ENCODE measurements around the gene ZBTB20.

ZBTB20 gene

GRCh38 chr3:114626751-114627150 lies 520.3 kb downstream of the ZBTB20 start:
- no peaks in the 10 kb centered on the region for H3K9me3 ChIP-seq (ENCODE audit: control insufficient read depth in 5 of 5, low read length in 5 of 5)
- no peak overlapping the region for H3K4me3 ChIP-seq (ENCODE audit: low read depth in 1 of 5, low read length in 5 of 5)
- H3K36me3 ChIP-seq (ENCODE audit: control insufficient read depth in 5 of 5, insufficient read depth in 5 of 5, low read length in 5 of 5), result peaks cover 0 to 3% (median 0%) of the 10 kb centered on the region in 5 donors
- H3K9ac ChIP-seq (ENCODE audit: low read length in 5 of 5), result peak overlapping the region in 1 of 5 donors; percentile 29
- no peaks in the 10 kb centered on the region for H3K27me3 ChIP-seq (ENCODE audit: control insufficient read depth in 5 of 5, insufficient read depth in 4 of 5, low read length in 5 of 5)
- peaks cover 0 to 60% (median 57%) of the 10 kb centered on the region in 5 donors for H3K4me1 ChIP-seq (ENCODE audit: control insufficient read depth in 5 of 5, insufficient read depth in 5 of 5, low read length in 5 of 5)
- H3K27ac ChIP-seq (ENCODE audit: low read depth, low read length), result peak overlapping the region; percentile 99

GRCh38 chr3:114624571-114625181 lies 522.4 kb downstream of the ZBTB20 start:
- H3K36me3 ChIP-seq (ENCODE audit: control insufficient read depth in 5 of 5, insufficient read depth in 5 of 5, low read length in 5 of 5), result no peaks in the 10 kb centered on the region
- H3K27me3 ChIP-seq (ENCODE audit: control insufficient read depth in 5 of 5, insufficient read depth in 4 of 5, low read length in 5 of 5), result no peaks in the 10 kb centered on the region
- peaks cover 0 to 60% (median 52%) of the 10 kb centered on the region in 5 donors for H3K4me1 ChIP-seq (ENCODE audit: control insufficient read depth in 5 of 5, insufficient read depth in 5 of 5, low read length in 5 of 5)
- peak overlapping the region; percentile 29 to 86 (median 82) for H3K9ac ChIP-seq (ENCODE audit: low read length in 5 of 5)
- H3K4me3 ChIP-seq (ENCODE audit: low read depth in 1 of 5, low read length in 5 of 5), result peak overlapping the region; percentile 61 to 74 (median 70)
- no peaks in the 10 kb centered on the region for H3K9me3 ChIP-seq (ENCODE audit: control insufficient read depth in 5 of 5, low read length in 5 of 5)
- H3K27ac ChIP-seq (ENCODE audit: low read depth, low read length), result peak overlapping the region; percentile 99

GRCh38 chr3:114624047-114624445 lies 523.0 kb downstream of the ZBTB20 start:
- Histone ChIP-seq H3K9ac (ENCODE audit: low read length in 5 of 5) (peak overlapping the region; percentile 16 to 86 (median 82)), H3K9me3 (ENCODE audit: control insufficient read depth in 5 of 5, low read length in 5 of 5) (no peaks in the 10 kb centered on the region), H3K27ac (ENCODE audit: low read depth, low read length) (peak overlapping the region; percentile 99), H3K27me3 (ENCODE audit: control insufficient read depth in 5 of 5, insufficient read depth in 4 of 5, low read length in 5 of 5) (no peaks in the 10 kb centered on the region), H3K4me3 (ENCODE audit: low read depth in 1 of 5, low read length in 5 of 5) (peak overlapping the region; percentile 61 to 74 (median 70)), H3K36me3 (ENCODE audit: control insufficient read depth in 5 of 5, insufficient read depth in 5 of 5, low read length in 5 of 5) (no peaks in the 10 kb centered on the region), H3K4me1 (ENCODE audit: control insufficient read depth in 5 of 5, insufficient read depth in 5 of 5, low read length in 5 of 5) (peaks cover 0 to 60% (median 52%) of the 10 kb centered on the region in 5 donors)

- Histone ChIP-seq H3K36me3 (ENCODE audit: control insufficient read depth in 5 of 5, insufficient read depth in 5 of 5, low read length in 5 of 5) (no peaks in the 10 kb centered on the region), H3K27ac (ENCODE audit: low read depth, low read length) (peak overlapping the region; percentile 99), H3K9ac (ENCODE audit: low read length in 5 of 5) (peak overlapping the region; percentile 19 to 86 (median 82)), H3K27me3 (ENCODE audit: control insufficient read depth in 5 of 5, insufficient read depth in 4 of 5, low read length in 5 of 5) (no peaks in the 10 kb centered on the region), H3K4me1 (ENCODE audit: control insufficient read depth in 5 of 5, insufficient read depth in 5 of 5, low read length in 5 of 5) (peaks cover 0 to 57% (median 50%) of the 10 kb centered on the region in 5 donors), H3K9me3 (ENCODE audit: control insufficient read depth in 5 of 5, low read length in 5 of 5) (no peaks in the 10 kb centered on the region), H3K4me3 (ENCODE audit: low read depth in 1 of 5, low read length in 5 of 5) (peak overlapping the region; percentile 45 to 74 (median 70))
These were observed 523.6 kb downstream of the ZBTB20 start for GRCh38 chr3:114623420-114624046.

- Histone ChIP-seq H3K27ac (ENCODE audit: low read depth, low read length) (peak overlapping the region; percentile 99), H3K9me3 (ENCODE audit: control insufficient read depth in 5 of 5, low read length in 5 of 5) (no peaks in the 10 kb centered on the region), H3K4me3 (ENCODE audit: low read depth in 1 of 5, low read length in 5 of 5) (no peak overlapping the region), H3K27me3 (ENCODE audit: control insufficient read depth in 5 of 5, insufficient read depth in 4 of 5, low read length in 5 of 5) (no peaks in the 10 kb centered on the region), H3K36me3 (ENCODE audit: control insufficient read depth in 5 of 5, insufficient read depth in 5 of 5, low read length in 5 of 5) (no peaks in the 10 kb centered on the region), H3K4me1 (ENCODE audit: control insufficient read depth in 5 of 5, insufficient read depth in 5 of 5, low read length in 5 of 5) (peaks cover 0 to 42% (median 39%) of the 10 kb centered on the region in 5 donors), H3K9ac (ENCODE audit: low read length in 5 of 5) (no peak overlapping the region)
These were observed 525.1 kb downstream of the ZBTB20 start for GRCh38 chr3:114622001-114622400.

GRCh38 chr3:114619771-114620170 lies 527.3 kb downstream of the ZBTB20 start:
- Histone ChIP-seq H3K27me3 (ENCODE audit: control insufficient read depth in 5 of 5, insufficient read depth in 4 of 5, low read length in 5 of 5) (no peaks in the 10 kb centered on the region), H3K36me3 (ENCODE audit: control insufficient read depth in 5 of 5, insufficient read depth in 5 of 5, low read length in 5 of 5) (no peaks in the 10 kb centered on the region), H3K4me1 (ENCODE audit: control insufficient read depth in 5 of 5, insufficient read depth in 5 of 5, low read length in 5 of 5) (peaks cover 0 to 27% (median 21%) of the 10 kb centered on the region in 5 donors), H3K27ac (ENCODE audit: low read depth, low read length) (no peak overlapping the region), H3K4me3 (ENCODE audit: low read depth in 1 of 5, low read length in 5 of 5) (no peak overlapping the region), H3K9me3 (ENCODE audit: control insufficient read depth in 5 of 5, low read length in 5 of 5) (no peaks in the 10 kb centered on the region), H3K9ac (ENCODE audit: low read length in 5 of 5) (no peak overlapping the region)

- peaks cover 0 to 6% (median 3%) of the 10 kb centered on the region in 5 donors for H3K4me1 ChIP-seq (ENCODE audit: control insufficient read depth in 5 of 5, insufficient read depth in 5 of 5, low read length in 5 of 5)
- no peaks in the 10 kb centered on the region for H3K27me3 ChIP-seq (ENCODE audit: control insufficient read depth in 5 of 5, insufficient read depth in 4 of 5, low read length in 5 of 5)
- H3K36me3 ChIP-seq (ENCODE audit: control insufficient read depth in 5 of 5, insufficient read depth in 5 of 5, low read length in 5 of 5), result no peaks in the 10 kb centered on the region
These were observed 531.5 kb downstream of the ZBTB20 start for GRCh38 chr3:114615523-114616085.

GRCh38 chr3:114609973-114610630 lies 537.0 kb downstream of the ZBTB20 start:
- Histone ChIP-seq H3K9me3 (ENCODE audit: control insufficient read depth in 5 of 5, low read length in 5 of 5) (no peaks in the 10 kb centered on the region), H3K4me1 (ENCODE audit: control insufficient read depth in 5 of 5, insufficient read depth in 5 of 5, low read length in 5 of 5) (peaks cover 0 to 17% (median 5%) of the 10 kb centered on the region in 5 donors), H3K4me3 (ENCODE audit: low read depth in 1 of 5, low read length in 5 of 5) (no peak overlapping the region), H3K27me3 (ENCODE audit: control insufficient read depth in 5 of 5, insufficient read depth in 4 of 5, low read length in 5 of 5) (no peaks in the 10 kb centered on the region), H3K36me3 (ENCODE audit: control insufficient read depth in 5 of 5, insufficient read depth in 5 of 5, low read length in 5 of 5) (no peaks in the 10 kb centered on the region), H3K9ac (ENCODE audit: low read length in 5 of 5) (no peak overlapping the region), H3K27ac (ENCODE audit: low read depth, low read length) (no peak overlapping the region)

More at GRCh38 chr3:114615523-114616085, 531.5 kb downstream of the ZBTB20 start:
- Histone ChIP-seq H3K4me3 (ENCODE audit: low read depth in 1 of 5, low read length in 5 of 5) (no peak overlapping the region), H3K27ac (ENCODE audit: low read depth, low read length) (no peak overlapping the region), H3K9me3 (ENCODE audit: control insufficient read depth in 5 of 5, low read length in 5 of 5) (no peaks in the 10 kb centered on the region), H3K9ac (ENCODE audit: low read length in 5 of 5) (no peak overlapping the region)

GRCh38 chr3:114608293-114608692 lies 538.8 kb downstream of the ZBTB20 start:
- Histone ChIP-seq H3K9me3 (ENCODE audit: control insufficient read depth in 5 of 5, low read length in 5 of 5) (no peaks in the 10 kb centered on the region), H3K4me3 (ENCODE audit: low read depth in 1 of 5, low read length in 5 of 5) (no peak overlapping the region), H3K27ac (ENCODE audit: low read depth, low read length) (no peak overlapping the region), H3K9ac (ENCODE audit: low read length in 5 of 5) (no peak overlapping the region), H3K27me3 (ENCODE audit: control insufficient read depth in 5 of 5, insufficient read depth in 4 of 5, low read length in 5 of 5) (no peaks in the 10 kb centered on the region), H3K4me1 (ENCODE audit: control insufficient read depth in 5 of 5, insufficient read depth in 5 of 5, low read length in 5 of 5) (peaks cover 0 to 17% (median 5%) of the 10 kb centered on the region in 5 donors), H3K36me3 (ENCODE audit: control insufficient read depth in 5 of 5, insufficient read depth in 5 of 5, low read length in 5 of 5) (no peaks in the 10 kb centered on the region)

GRCh38 chr3:114606336-114606735 lies 540.8 kb downstream of the ZBTB20 start:
- H3K36me3 ChIP-seq (ENCODE audit: control insufficient read depth in 5 of 5, insufficient read depth in 5 of 5, low read length in 5 of 5), result no peaks in the 10 kb centered on the region
- peaks cover 0 to 17% (median 5%) of the 10 kb centered on the region in 5 donors for H3K4me1 ChIP-seq (ENCODE audit: control insufficient read depth in 5 of 5, insufficient read depth in 5 of 5, low read length in 5 of 5)
- H3K4me3 ChIP-seq (ENCODE audit: low read depth in 1 of 5, low read length in 5 of 5), result no peak overlapping the region
- H3K27me3 ChIP-seq (ENCODE audit: control insufficient read depth in 5 of 5, insufficient read depth in 4 of 5, low read length in 5 of 5), result no peaks in the 10 kb centered on the region
- H3K9ac ChIP-seq (ENCODE audit: low read length in 5 of 5), result peak overlapping the region in 1 of 5 donors; percentile 13
- H3K9me3 ChIP-seq (ENCODE audit: control insufficient read depth in 5 of 5, low read length in 5 of 5), result no peaks in the 10 kb centered on the region
- peak overlapping the region; percentile 11 for H3K27ac ChIP-seq (ENCODE audit: low read depth, low read length)
